ENCODE data around the gene ITIH4.

- TF ChIP-seq CTCF (IDR thresholded peaks at IDR 0.05) (no peak), EZH2 (IDR thresholded peaks at IDR 0.05) (no peak)
These were observed 16.7 kb downstream of the ITIH4 start for GRCh38 chr3:52813810-52814209.
